Urinary bladder (tissue), 4 donors: ENCODE measurements around the gene MYL10. TPM values are rescaled to one million over a fixed set of nuclear protein-coding genes. Genes with fewer than 3 reads are reported as not detected.
"Not testable (repeated sequence)": the region's sequence is repeated elsewhere in the genome, so short reads cannot be mapped to it uniquely, and the experiment has no call there.

Experiments
- DNase-seq: peaks from one replicate; pipeline ENCODE4 v3.0.0-alpha.2; 2015; ENCODE audit errors: extremely low spot score
- H3K27ac ChIP-seq: one replicate; pipeline ENCODE4 v1.5.1; 2013; ENCODE audit warnings: low read depth, mild to moderate bottlenecking, moderate library complexity
- H3K36me3 ChIP-seq: one replicate; pipeline ENCODE4 v1.6.1; 2013; ENCODE audit warnings: mild to moderate bottlenecking, moderate library complexity; ENCODE audit not compliant: insufficient read depth
- H3K4me1 ChIP-seq: one replicate; pipeline ENCODE4 v1.6.1; 2013; ENCODE audit warnings: mild to moderate bottlenecking, moderate library complexity; ENCODE audit not compliant: insufficient read depth
- H3K4me3 ChIP-seq: one replicate; pipeline ENCODE4 v1.5.1; 2013; ENCODE audit warnings: low read depth, low read length
- WGBS: extraction: QIAGEN DNeasy Blood & Tissue Kit; methylation state at CpG from one replicate; pipeline ENCODE4 v1.1.7; 2013; 5-methylcytosine and 5-hydroxymethylcytosine counted together
- polyA plus RNA-seq: library from polyadenylated mRNA; stranded (reverse); fragments of 200-250 nt; gene quantifications from one replicate; pipeline ENCODE4 v1.2.3, GENCODE V29; 2013
- total RNA-seq: library from RNA; depleted of rRNA; stranded (reverse); fragments of >200 nt; gene quantifications from one replicate; pipeline ENCODE4 v1.2.3, GENCODE V29; 2014
- donor health status: healthy with polysubstance abuse.
- donor health status: healthy.

Gene MYL10
- total and polyA plus RNA-seq, 2 donors = 0.38 to 0.63 TPM

DNA sequence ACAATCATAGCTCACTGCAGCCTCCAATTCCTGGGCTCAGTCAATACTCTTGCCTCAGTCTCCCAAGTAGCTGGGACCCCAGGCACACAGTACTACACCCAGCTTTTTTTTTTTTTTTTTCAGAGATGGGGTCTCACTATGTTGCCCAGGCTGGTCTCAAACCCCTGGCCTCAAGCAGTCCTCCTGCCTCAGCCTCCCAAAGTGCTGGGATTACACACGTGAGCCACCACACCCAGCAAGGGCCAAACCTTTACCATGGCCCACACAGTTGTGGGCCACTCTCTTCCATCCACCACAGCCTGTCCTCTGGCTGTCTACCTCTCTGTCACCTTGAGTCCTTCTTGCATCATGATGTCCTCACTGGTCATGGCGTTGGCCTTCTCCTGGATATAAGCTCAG lies 24.2 kb downstream of the MYL10 start:
- not testable (repeated sequence) for H3K4me3 ChIP-seq, DNase-seq, H3K27ac ChIP-seq, H3K4me1 ChIP-seq, H3K36me3 ChIP-seq
- WGBS = 90% methylated on average over 2 of the region's 2 CpGs

DNA sequence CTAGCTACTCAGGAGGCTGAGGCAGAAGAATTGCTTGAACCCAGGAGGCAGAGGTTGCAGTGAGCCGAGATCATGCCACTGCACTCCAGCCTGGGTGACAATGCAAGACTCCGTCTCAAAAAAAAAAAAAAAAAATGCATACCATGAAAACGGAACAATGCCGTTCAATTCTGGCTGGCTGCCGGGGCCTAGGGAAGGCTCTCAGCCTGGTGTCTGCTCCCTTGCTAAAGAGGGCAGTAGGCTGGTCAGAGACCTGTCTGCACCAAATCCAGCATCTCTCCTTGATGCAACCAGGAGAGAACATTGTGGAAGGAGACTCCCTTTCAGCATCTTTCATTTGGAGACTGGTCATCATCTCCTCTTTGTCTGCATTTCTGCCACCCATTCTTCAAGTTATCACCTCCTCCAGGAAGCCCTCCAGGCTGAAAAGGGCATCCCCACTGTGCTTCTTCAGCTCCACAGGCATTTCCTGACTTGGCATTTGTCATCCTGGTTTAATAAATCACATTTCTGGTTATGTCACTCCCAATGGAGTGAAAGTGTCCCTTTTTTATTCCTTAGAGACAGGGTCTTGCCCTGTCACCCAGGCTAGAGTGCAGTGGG lies 24.7 kb downstream of the MYL10 start:
- Histone ChIP-seq H3K4me1 (no peaks in the 10 kb centered on the region), H3K27ac (no peak overlapping the region), H3K36me3 (no peaks in the 10 kb centered on the region), H3K4me3 (no peak overlapping the region)
- DNase-seq = no peak
- 83% methylated on average over 5 of the region's 5 CpGs for WGBS

DNA sequence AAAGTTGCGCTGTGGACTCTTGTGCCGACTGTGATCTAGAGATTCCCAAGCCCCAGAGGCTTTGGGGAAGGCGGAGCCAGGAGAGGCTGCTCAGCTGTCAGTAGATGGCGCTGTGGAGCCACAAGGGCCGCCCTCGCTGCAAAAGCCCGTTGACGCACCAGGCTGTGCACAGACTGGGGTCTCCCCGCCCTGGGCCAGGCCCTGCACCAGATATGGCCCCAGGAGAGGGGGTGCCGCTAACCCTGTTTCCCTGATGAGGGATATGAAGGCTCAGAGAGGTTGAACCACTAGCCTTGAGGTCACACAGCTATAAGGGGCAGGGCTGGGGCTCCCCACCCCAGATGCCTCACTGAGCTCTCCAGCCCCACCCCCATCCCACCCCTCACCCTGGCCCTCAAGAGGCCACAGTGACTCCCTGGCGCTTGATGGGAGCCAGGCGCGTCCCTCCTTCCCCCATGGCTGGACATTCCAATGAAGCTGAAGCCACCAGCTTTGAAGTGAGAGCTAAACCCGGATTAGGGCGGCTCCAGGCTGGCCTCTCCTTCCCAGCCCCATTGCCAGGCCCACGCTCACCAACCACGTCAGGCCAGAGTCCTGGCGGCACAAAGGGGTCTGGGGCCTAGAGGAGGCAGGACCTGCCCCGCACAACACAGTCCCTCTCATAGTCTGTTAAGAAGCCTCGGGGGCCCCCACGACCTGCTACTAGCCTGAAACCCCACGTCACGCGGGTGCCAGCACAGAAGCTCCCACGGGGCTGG lies 26.4 kb downstream of the MYL10 start:
- Histone ChIP-seq H3K36me3 (no peaks in the 10 kb centered on the region), H3K27ac (no peak overlapping the region), H3K4me1 (no peaks in the 10 kb centered on the region), H3K4me3 (no peak overlapping the region)
- no peak for DNase-seq
- WGBS = 27% methylated on average over 25 of the region's 25 CpGs

DNA sequence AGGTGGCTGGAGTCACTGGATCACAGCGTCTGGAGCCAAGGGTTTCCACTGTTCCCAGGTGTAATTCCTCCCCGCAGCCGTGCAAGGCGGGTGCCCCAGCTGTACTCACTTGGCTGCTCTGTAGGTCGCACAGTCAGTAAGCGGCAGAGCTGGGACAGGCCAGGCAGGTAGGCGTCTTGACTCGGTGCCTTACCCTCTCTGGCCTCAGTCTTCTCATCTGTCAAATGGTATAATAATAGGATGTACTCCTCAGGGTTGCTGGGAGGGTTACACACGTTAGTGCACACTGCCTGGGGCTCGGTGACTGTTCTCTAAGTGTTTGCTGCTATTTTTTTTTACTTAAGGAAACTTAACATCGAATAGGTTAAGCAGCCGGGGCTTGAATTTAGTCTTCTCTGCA lies 27.0 kb downstream of the MYL10 start:
- Histone ChIP-seq H3K36me3 (no peaks in the 10 kb centered on the region), H3K27ac (no peak overlapping the region), H3K4me1 (no peaks in the 10 kb centered on the region), H3K4me3 (no peak overlapping the region)
- no peak for DNase-seq
- 64% methylated on average over 12 of the region's 12 CpGs for WGBS

DNA sequence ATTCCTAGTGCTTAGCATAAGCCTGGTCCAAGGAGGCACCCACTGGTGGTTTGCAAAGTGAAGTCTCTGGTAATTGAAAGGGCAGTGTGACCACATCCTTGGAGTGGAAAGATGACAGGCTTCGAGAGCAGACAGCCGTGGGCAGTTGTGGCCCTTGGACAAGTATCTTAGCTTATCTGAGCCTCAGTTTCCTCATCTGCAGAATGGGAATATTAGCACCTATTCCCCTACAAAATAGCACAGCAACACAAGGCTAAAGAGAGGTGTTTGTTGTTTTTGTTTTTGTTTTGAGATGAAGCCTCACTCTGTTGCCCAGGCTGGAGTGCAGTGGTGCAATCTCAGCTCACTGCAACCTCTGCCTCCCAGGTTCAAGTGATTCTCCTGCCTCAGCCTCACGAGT lies 29.3 kb downstream of the MYL10 start:
- no peak for DNase-seq
- no peaks in the 10 kb centered on the region for H3K36me3 ChIP-seq
- WGBS = 94% methylated on average over 3 of the region's 3 CpGs
- H3K4me3 ChIP-seq = no peak overlapping the region
- no peaks in the 10 kb centered on the region for H3K4me1 ChIP-seq
- H3K27ac ChIP-seq = no peak overlapping the region

DNA sequence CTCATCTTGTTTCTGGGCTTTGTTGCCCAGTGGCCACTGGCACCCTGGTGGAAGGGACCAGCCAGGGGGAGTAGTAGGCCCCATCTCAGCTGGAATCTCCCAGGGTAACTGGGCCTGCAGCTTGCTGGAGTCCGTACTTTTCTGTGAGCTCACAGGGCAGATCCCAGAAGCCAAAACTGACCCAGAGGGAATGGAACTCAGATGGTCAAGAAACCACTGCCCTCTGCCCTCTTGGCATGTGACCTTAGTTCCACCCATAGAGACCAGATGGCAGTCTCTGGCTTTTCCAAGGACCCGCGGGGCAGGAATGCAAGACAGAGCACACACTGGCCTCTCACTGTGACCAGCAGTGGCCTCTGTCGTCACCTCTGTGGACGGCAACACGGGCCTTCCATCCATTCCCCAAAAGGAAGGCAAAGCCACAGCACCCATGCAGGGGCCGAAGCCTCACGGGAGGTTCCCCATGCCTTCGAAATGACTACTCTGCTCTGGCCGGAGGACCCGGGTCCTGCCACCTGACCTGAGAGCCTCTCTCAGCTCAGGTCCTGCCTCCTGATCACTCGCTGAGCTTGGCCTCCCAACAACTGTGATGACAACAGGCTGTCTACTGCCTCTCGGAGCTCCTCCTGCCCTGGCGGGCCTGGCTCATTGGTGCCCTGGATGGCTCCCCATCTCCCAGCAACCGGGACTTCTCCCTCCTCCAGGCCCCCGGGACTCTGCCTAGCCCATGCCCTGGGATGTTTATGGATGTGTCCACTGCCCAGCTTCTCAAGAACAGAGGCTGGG lies 29.9 kb downstream of the MYL10 start:
- H3K4me3 ChIP-seq = no peak overlapping the region
- no peak overlapping the region for H3K27ac ChIP-seq
- 79% methylated on average over 16 of the region's 16 CpGs for WGBS
- H3K36me3 ChIP-seq = no peaks in the 10 kb centered on the region
- no peak for DNase-seq
- no peaks in the 10 kb centered on the region for H3K4me1 ChIP-seq

DNA sequence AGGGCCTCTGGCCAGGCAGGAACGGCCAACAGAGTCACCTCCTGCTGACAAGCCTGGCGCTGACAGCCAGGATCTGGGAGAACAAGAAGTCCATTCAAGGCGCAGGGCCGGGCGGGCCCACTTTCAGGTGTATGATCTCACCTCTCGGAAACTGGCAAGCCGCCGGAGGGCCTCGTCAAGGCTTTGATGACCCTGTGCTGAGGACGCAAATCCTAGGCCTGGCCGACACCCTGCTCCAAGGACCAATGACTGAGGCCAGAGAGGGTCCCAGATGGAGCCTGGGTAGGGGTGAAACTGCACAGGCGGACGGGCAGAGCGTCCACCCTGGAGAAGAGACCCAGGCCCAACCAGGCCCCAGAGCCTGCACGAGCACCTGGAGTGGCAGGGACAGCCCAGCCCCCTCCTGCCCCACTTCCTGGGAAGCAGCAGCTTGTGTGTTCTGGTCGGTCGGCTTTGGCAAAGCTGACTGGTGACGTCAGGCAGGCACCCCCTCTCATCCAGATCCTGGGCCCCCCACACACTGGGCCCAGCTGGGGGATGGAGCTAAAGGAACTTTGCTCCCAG lies 30.6 kb downstream of the MYL10 start:
- Histone ChIP-seq H3K27ac (no peak overlapping the region), H3K36me3 (no peaks in the 10 kb centered on the region), H3K4me3 (no peak overlapping the region), H3K4me1 (no peaks in the 10 kb centered on the region)
- WGBS = 81% methylated on average over 18 of the region's 18 CpGs
- no peak for DNase-seq

DNA sequence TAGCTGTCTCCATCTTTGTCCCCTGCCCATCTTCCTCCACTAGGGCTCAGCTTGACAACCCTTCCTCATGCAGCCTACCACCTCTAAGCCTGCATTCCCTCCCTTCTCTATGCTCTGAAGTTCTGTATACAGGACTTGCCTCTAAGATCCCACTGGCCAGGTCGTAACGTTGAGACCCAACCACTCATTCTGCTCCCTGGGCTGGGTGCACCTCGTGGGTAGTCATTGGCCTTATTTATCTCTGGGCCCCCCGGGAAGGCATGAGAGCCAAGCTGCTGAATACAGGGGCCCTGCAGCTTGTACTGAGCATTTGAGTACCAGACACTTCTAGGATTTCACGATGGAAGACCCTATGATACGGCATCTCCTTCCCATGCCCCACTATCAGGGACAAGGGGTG lies 31.2 kb downstream of the MYL10 start:
- no peaks in the 10 kb centered on the region for H3K36me3 ChIP-seq
- 79% methylated on average over 6 of the region's 6 CpGs for WGBS
- no peak overlapping the region for H3K27ac ChIP-seq
- DNase-seq = no peak
- H3K4me1 ChIP-seq = no peaks in the 10 kb centered on the region
- H3K4me3 ChIP-seq = no peak overlapping the region

DNA sequence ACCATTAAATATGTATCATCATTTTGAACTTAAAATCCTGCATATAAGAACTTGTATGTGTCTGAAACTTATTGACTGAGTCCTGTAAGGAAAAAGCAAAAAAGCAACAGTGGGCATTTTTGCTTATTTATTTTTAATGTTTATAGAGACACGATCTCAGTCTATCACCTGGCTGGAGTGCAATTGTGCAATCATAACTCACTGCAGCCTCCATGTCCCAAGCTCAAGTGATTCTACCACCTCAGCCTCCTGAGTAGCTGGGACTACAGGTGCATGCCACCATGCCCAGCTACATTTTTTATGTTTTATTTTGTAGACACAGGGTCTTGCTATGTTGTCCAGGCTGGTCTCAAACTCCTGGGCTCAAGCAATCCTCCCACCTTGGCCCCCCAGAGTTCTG lies 32.2 kb downstream of the MYL10 start:
- 57% methylated on average over 1 of the region's 1 CpG for WGBS
- H3K4me3 ChIP-seq = no peak overlapping the region
- H3K4me1 ChIP-seq = no peaks in the 10 kb centered on the region
- no peaks in the 10 kb centered on the region for H3K36me3 ChIP-seq
- DNase-seq = no peak
- no peak overlapping the region for H3K27ac ChIP-seq

DNA sequence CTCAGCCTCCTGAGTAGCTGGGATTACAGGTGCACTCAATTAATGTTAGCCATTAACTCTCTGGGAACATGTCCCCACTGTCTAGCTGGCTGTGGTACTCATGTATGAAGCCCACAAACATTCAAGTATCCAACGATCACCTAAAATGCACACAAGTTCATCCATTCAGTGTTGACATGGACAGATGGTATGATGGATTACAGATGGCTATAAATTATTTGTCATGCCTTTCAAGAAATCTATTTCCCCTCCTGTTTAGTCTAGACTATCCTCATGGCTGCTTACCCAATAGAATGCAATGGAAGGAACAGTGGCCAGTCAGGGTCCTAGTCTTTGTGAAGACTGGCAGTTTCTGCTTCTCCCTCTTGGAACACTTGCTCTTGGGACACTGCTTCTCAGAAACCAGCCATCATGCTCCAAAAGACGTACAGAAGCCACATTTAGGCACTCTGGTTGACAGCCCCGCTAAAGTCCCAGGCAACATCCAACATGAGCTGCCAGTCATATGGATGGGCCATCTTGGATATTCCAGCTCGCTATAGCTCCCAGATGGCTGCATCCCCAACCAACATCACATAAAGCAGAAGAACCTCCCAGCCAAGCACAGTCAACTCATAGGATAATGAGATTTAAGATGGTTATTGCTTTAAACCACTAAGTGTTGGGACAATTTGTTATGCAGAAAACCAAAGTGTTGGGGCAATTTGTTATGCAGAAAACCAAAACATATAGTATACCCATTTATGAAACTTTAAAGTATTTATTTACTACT lies 33.1 kb downstream of the MYL10 start:
- Histone ChIP-seq H3K4me3 (no peak overlapping the region), H3K4me1 (no peaks in the 10 kb centered on the region), H3K36me3 (no peaks in the 10 kb centered on the region), H3K27ac (no peak overlapping the region)
- DNase-seq = no peak
- WGBS = 94% methylated on average over 4 of the region's 4 CpGs

DNA sequence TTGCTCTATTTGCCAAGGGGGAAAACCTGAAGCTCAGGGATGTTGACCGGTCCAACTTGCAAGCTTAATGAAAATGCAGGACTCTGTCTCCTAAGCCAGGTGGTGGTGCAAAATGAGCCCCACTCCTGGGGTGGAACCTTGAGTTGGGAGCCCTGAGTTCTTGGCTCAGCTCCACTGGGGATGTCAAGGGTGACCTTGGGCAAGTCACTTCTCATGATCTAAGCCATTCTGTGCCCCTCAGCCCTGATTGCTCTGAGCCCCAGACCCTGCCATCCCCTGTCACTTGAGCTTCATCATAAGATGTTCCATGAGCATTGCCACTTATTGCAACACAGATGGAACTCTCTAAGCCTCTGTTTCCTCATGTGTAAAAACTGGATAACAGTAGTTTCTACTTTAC lies 33.9 kb downstream of the MYL10 start:
- Histone ChIP-seq H3K27ac (no peak overlapping the region), H3K4me3 (no peak overlapping the region), H3K36me3 (no peaks in the 10 kb centered on the region), H3K4me1 (no peaks in the 10 kb centered on the region)
- no peak for DNase-seq
- WGBS = 96% methylated on average over 1 of the region's 1 CpG

DNA sequence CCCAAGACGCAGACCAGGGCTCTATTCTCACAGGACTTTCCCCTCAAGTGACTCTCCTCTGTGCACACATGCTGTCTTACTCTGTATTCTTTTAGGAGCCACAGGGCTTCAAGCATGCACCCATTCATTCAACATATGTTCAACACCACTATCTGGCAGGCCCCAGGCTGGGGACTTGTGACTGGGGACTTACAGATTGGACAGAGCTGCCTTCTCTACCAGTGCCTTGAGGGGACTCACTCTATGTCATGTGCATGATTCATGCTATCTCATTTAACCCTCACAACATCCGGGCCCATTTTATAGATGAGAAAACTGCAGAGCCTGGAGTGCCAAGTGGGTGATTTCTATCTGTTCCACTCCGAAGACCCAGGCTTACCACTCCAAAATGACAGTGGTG lies 34.3 kb downstream of the MYL10 start:
- no peak overlapping the region for H3K27ac ChIP-seq
- no peaks in the 10 kb centered on the region for H3K36me3 ChIP-seq
- no peak overlapping the region for H3K4me3 ChIP-seq
- no peak for DNase-seq
- no peaks in the 10 kb centered on the region for H3K4me1 ChIP-seq
- 85% methylated on average over 3 of the region's 3 CpGs for WGBS

DNA sequence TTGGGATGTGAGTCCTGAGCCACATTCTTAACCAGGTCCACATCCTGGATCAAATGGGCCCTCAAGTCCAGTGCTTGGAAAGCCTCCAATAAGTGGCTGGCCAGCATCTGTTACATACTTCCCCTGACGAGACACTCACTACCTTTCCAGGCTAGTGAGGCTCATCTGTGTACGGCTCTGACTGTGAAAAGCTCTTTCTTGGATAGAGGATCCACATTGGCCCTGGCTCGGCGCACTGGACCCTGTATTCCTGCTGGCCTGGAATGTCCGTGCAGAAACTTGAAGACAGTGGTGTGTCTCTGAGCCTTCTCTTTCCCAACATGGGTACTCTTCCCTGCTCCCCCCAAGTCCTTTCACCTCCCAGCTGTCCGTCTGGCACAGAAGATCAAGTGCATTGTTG lies 35.5 kb downstream of the MYL10 start:
- no peak for DNase-seq
- no peaks in the 10 kb centered on the region for H3K4me1 ChIP-seq
- no peak overlapping the region for H3K27ac ChIP-seq
- H3K4me3 ChIP-seq = no peak overlapping the region
- 82% methylated on average over 6 of the region's 6 CpGs for WGBS
- no peaks in the 10 kb centered on the region for H3K36me3 ChIP-seq
